Liver (tissue), 3 donors: ENCODE measurements around the gene ALG1L2.
"Not testable (repeated sequence)": the region's sequence is repeated elsewhere in the genome, so short reads cannot be mapped to it uniquely, and the experiment has no call there.

Experiments
- EGR1 ChIP-seq, 2 donors: IDR thresholded peaks; 2 replicates each; pipeline ENCODE4 v1.6.1; 2016 to 2018; ENCODE audit warnings: antibody characterized with exemption in 2 of 2, low read depth in 2 of 2
- NR2F2 ChIP-seq: IDR thresholded peaks from 2 replicates; pipeline ENCODE4 v1.6.1; 2016; ENCODE audit warnings: antibody characterized with exemption
- TAF1 ChIP-seq: conservative IDR thresholded peaks from 2 replicates; pipeline ENCODE4 v1.6.1; 2016; ENCODE audit warnings: antibody characterized with exemption, mild to moderate bottlenecking
- TF ChIP-seq, protein P1 (sequence below): fragments of 150-350 bp; IDR thresholded peaks from 2 replicates; pipeline ENCODE4 v1.5.1; 2017; ENCODE audit warnings: improper control_type of control experiment, low read depth, low read length; ENCODE audit not compliant: missing input control
- TF ChIP-seq, protein P2 (sequence below): IDR thresholded peaks from 2 replicates; pipeline ENCODE4 v1.6.1; 2016; ENCODE audit warnings: antibody characterized with exemption
- donor health status: healthy.
- donor health status: healthy.

DNA sequence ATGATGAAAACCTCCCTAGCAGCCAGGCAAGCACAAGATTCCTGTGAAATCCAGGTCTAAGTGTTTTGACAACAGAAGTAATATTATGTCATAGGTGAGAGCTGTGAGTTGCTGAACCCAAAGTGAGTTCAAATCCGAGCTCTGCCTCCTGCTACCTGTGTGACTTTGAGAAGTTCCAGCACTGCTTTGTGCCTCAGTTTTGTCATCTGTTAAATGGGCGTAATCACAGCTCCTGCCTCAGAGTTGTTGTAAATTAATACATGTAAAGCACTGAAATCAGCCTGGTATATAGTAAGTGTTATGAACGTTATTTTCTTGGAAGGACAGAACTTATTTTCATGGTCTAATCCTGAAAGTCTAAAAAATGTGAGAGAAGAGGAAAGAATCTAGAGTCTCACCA lies 38.7 kb downstream of the ALG1L2 start:
- TF ChIP-seq, protein P1, sequence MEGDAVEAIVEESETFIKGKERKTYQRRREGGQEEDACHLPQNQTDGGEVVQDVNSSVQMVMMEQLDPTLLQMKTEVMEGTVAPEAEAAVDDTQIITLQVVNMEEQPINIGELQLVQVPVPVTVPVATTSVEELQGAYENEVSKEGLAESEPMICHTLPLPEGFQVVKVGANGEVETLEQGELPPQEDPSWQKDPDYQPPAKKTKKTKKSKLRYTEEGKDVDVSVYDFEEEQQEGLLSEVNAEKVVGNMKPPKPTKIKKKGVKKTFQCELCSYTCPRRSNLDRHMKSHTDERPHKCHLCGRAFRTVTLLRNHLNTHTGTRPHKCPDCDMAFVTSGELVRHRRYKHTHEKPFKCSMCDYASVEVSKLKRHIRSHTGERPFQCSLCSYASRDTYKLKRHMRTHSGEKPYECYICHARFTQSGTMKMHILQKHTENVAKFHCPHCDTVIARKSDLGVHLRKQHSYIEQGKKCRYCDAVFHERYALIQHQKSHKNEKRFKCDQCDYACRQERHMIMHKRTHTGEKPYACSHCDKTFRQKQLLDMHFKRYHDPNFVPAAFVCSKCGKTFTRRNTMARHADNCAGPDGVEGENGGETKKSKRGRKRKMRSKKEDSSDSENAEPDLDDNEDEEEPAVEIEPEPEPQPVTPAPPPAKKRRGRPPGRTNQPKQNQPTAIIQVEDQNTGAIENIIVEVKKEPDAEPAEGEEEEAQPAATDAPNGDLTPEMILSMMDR, result not testable (repeated sequence)
- TF ChIP-seq, protein P2, sequence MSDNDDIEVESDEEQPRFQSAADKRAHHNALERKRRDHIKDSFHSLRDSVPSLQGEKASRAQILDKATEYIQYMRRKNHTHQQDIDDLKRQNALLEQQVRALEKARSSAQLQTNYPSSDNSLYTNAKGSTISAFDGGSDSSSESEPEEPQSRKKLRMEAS, result not testable (repeated sequence)
- TF ChIP-seq EGR1 (IDR thresholded peaks at IDR 0.05; ENCODE audit: low read depth in 2 of 2); NR2F2; TAF1: not testable (repeated sequence)
